Lower leg skin (tissue), 3 donors: ENCODE data around the gene RPRD1B.

Experiments
- CTCF ChIP-seq, 3 donors: fragments of 450-650 bp; IDR thresholded peaks; one replicate each; pipeline ENCODE4 v1.5.1; 2016; ENCODE audit warnings: antibody characterized with exemption in 3 of 3, mild to moderate bottlenecking in 3 of 3, moderate library complexity in 2 of 3
- POLR2A ChIP-seq, 2 donors: fragments of 450-650 bp; IDR thresholded peaks; one replicate each; pipeline ENCODE4 v1.6.1; 2016 to 2017; ENCODE audit warnings: antibody characterized with exemption in 2 of 2, mild to moderate bottlenecking in 1 of 2, moderate library complexity in 1 of 2

GRCh38 chr20:38012332-38012731 lies 21.2 kb upstream of the RPRD1B start:
- TF ChIP-seq POLR2A (IDR thresholded peaks at IDR 0.05) = no peak
- no peak for TF ChIP-seq CTCF (IDR thresholded peaks at IDR 0.05)
